PC-9 (cell line): ENCODE data around the gene PTGFRN. TPM values are rescaled to one million over a fixed set of nuclear protein-coding genes. Genes with fewer than 3 reads are reported as not detected.
A peak's percentile ranks its signal among the peaks of the same experiment; 100 is the strongest.

Experiments used
- BruUV-seq: library from RNA; stranded (reverse); fragments of 400-500 nt; replicated peaks from 2 replicates; lab custom pipeline; 2021; lab: Mats Ljungman, UMichigan
- CTCF ChIA-PET: fragments of 300-600 bp; sonication (Branson Sonifier 250); formaldehyde crosslinking; loops from one replicate; lab custom pipeline; 2022; ENCODE audit warnings: antibody characterized with exemption; lab: Charles Lee
- POLR2A ChIA-PET: fragments of 300-600 bp; sonication (Branson Sonifier 250); formaldehyde crosslinking; loops from one replicate; lab custom pipeline; 2022; ENCODE audit warnings: antibody characterized with exemption; ENCODE audit not compliant: unreplicated experiment; lab: Charles Lee
- DNase-seq, 2 experiments: peaks; one replicate each; pipeline versions ENCODE4 v3.0.0 to v3.0.0-alpha.2; 2015 to 2022; ENCODE audit warnings: mixed read lengths in 1 of 2
- H2AFZ ChIP-seq: fragments of 200-600 bp; sonication (generic); 2 replicates; pipeline ENCODE4 v1.8.1; 2017; ENCODE audit warnings: antibody characterized with exemption
- H3F3A ChIP-seq: fragments of 200-600 bp; sonication (generic); 2 replicates; pipeline ENCODE4 v1.8.1; 2017; ENCODE audit warnings: antibody characterized with exemption, mild to moderate bottlenecking, low read depth; ENCODE audit not compliant: insufficient read depth
- H3K27ac ChIP-seq: fragments of 200-600 bp; sonication (generic); 2 replicates; pipeline ENCODE4 v1.6.1; 2016; ENCODE audit warnings: mixed run types
- H3K27me3 ChIP-seq: fragments of 200-600 bp; sonication (generic); 2 replicates; pipeline ENCODE4 v1.6.1; 2016; ENCODE audit warnings: low read depth, mixed run types; ENCODE audit not compliant: insufficient read depth
- H3K36me3 ChIP-seq: fragments of 200-600 bp; sonication (generic); 2 replicates; pipeline ENCODE4 v1.6.1; 2016; ENCODE audit warnings: low read depth, mixed run types
- H3K4me1 ChIP-seq: fragments of 200-600 bp; sonication (generic); replicated peaks from 2 replicates; pipeline ENCODE4 v1.6.1; 2016; ENCODE audit warnings: mixed run types; ENCODE audit not compliant: insufficient read depth
- H3K4me2 ChIP-seq: fragments of 200-600 bp; sonication (generic); 2 replicates; pipeline ENCODE4 v1.6.1; 2017; ENCODE audit warnings: mixed run types
- H3K4me3 ChIP-seq: fragments of 200-600 bp; sonication (generic); 2 replicates; pipeline ENCODE4 v1.6.1; 2016; ENCODE audit warnings: mixed run types
- H3K79me2 ChIP-seq: fragments of 200-600 bp; sonication (generic); 2 replicates; pipeline ENCODE4 v1.6.1; 2017; ENCODE audit warnings: low read depth, mixed run types
- H3K9me2 ChIP-seq: fragments of 200-600 bp; sonication (generic); 2 replicates; pipeline ENCODE4 v1.8.1; 2017; ENCODE audit warnings: mild to moderate bottlenecking; ENCODE audit not compliant: insufficient read depth
- H3K9me3 ChIP-seq: fragments of 200-600 bp; sonication (generic); 2 replicates; pipeline ENCODE4 v1.8.1; 2016; ENCODE audit warnings: low read depth; ENCODE audit not compliant: insufficient read depth
- H4K20me1 ChIP-seq: fragments of 200-600 bp; sonication (generic); 2 replicates; pipeline ENCODE4 v1.8.1; 2017; ENCODE audit not compliant: insufficient read depth
- EZH2 ChIP-seq: fragments of 200-600 bp; sonication (generic); IDR thresholded peaks from 2 replicates; pipeline ENCODE4 v1.8.0; 2017; ENCODE audit warnings: antibody characterized with exemption, low read depth
- intact Hi-C: fragments of 100-400 bp; cut with micrococcal nuclease; formaldehyde crosslinking; loops from one replicate; pipeline ENCODE4 v1.10.0; 2022; ENCODE audit not compliant: unreplicated experiment
- total RNA-seq: library from RNA; stranded (reverse); gene quantifications from 2 replicates; pipeline ENCODE4 v1.2.3, GENCODE V29; 2021
- TF ChIP-seq, protein P1 (sequence below): fragments of 200-600 bp; sonication (generic); conservative IDR thresholded peaks from 2 replicates; pipeline ENCODE4 v1.6.1; 2017; ENCODE audit warnings: mixed run types, antibody characterized with exemption, mild to moderate bottlenecking, moderate library complexity

The PTGFRN gene
- total RNA-seq, 1 experiment from 2014 or later: 87.3 TPM

DNA sequence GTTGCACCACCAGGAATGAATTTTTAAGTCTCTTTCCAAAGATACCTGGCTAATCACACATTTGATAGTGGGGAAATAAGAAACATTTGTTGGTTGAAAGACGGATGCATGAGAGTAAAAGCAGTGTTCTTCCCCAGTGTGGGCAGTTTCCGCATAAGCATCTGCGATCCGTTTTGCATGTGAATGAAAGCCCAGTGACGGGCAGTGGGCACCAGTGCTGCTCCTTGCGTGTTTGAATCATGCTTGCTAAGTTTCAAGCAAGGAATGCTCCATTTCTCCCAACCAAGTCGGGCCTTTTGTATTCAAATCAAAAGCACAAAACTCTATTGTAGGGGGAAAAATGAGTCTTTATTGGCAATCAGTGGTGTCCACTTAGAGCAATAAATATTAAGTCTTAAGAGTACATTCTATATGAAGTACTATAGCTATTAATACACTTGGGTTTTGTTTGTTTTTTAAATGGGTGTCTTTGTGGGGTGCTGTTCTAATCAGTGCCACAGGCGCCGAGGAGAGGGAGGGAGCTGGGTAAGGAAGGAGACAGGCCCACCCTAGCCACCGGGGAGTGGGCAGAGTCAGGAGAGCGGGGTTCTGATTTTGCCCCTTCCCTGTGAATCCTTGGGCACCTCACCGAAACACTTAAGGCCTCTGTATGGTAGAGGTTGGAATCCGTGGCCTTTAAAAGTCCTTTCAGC, 750 bp upstream of the PTGFRN start:
- Histone ChIP-seq H3K27ac (no peak overlapping the region), H3K4me1 (peaks cover 50% of the 10 kb centered on the region), H3K9me2 (no peaks in the 10 kb centered on the region), H3K4me2 (peak overlapping the region; percentile 97), H3K79me2 (peaks cover 36% of the 10 kb centered on the region), H4K20me1 (no peaks in the 10 kb centered on the region), H3K4me3 (peak overlapping the region; percentile 77), H3K36me3 (no peaks in the 10 kb centered on the region), H3F3A (peaks cover 17% of the 10 kb centered on the region), H3K9me3 (no peaks in the 10 kb centered on the region), H2AFZ (peak overlapping the region; percentile 89; the same call in 1 of the 2 replicates), H3K27me3 (no peaks in the 10 kb centered on the region)
- TF ChIP-seq, protein P1, sequence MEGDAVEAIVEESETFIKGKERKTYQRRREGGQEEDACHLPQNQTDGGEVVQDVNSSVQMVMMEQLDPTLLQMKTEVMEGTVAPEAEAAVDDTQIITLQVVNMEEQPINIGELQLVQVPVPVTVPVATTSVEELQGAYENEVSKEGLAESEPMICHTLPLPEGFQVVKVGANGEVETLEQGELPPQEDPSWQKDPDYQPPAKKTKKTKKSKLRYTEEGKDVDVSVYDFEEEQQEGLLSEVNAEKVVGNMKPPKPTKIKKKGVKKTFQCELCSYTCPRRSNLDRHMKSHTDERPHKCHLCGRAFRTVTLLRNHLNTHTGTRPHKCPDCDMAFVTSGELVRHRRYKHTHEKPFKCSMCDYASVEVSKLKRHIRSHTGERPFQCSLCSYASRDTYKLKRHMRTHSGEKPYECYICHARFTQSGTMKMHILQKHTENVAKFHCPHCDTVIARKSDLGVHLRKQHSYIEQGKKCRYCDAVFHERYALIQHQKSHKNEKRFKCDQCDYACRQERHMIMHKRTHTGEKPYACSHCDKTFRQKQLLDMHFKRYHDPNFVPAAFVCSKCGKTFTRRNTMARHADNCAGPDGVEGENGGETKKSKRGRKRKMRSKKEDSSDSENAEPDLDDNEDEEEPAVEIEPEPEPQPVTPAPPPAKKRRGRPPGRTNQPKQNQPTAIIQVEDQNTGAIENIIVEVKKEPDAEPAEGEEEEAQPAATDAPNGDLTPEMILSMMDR: no peak
- no peak for TF ChIP-seq EZH2
- intact Hi-C loops: loop anchor here (1.0 kb wide), 1 partner anchor 142 kb away; no protein-coding TSS in a partner anchor
- ChIA-PET CTCF (no interaction called here), POLR2A (no interaction called here)
- BruUV-seq: no TSS peak
- DNase-seq: no peak

DNA sequence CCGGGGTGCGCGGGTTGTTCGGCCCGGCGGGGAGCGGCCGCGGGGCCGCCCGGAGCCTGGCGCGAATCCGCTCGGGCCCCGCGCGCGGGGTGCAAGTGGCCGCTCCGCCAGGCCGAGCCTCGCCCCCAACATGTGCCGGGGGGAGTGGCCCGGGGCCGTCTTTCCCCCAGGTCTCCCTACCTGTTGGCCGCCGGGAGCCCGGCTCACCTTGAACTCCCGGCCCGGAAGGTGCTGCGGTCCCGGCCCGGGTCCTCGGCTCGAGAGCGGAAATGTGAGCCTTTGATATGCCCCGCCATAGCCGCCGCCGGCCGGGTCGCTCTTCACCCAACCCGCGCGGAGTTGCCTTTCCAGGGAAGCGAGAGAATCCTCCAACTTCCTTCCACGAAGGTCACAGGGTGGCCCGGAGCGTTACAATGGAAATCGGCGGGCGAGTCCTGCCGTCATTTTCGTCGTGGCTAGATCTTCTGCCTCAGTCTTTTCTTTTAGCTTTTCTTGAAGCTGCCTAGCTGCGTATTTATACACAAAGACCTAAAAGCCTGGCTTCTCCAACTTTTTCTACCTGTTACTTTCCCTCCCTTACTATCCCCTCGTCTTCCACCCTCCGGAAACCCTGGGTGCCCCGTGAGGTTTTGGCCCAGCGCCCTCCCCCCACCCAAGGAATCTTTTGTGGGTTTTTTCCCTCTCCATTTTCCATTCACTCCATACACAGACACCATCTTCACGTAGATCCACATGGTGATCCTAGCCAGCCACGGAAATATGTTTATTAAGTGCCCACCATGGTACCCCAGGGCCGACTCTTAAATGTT, 867 bp downstream of the PTGFRN start:
- H3K27ac ChIP-seq: peak overlapping the region; percentile 21
- peaks cover 52% of the 10 kb centered on the region for H3K79me2 ChIP-seq
- POLR2A ChIA-PET: no interaction called here
- H3K4me1 ChIP-seq: peaks cover 64% of the 10 kb centered on the region
- no TSS peak for BruUV-seq
- peak overlapping the region; percentile 97 for H3K4me2 ChIP-seq
- H3F3A ChIP-seq: peaks cover 23% of the 10 kb centered on the region
- intact Hi-C loops: loop anchor here (5.0 to 10.0 kb wide), 2 partner anchors 173 to 336 kb away; partner anchors contain the start of gene CD58
- DNase-seq: peak; percentile 38 to 55
- H3K4me3 ChIP-seq: peak overlapping the region; percentile 77
- H3K9me2 ChIP-seq: no peaks in the 10 kb centered on the region
- H4K20me1 ChIP-seq: no peaks in the 10 kb centered on the region
- TF ChIP-seq EZH2: no peak
- TF ChIP-seq, protein P1: no peak
- CTCF ChIA-PET: no interaction called here
- H3K9me3 ChIP-seq: no peaks in the 10 kb centered on the region
- peak overlapping the region; percentile 93 for H2AFZ ChIP-seq
- no peaks in the 10 kb centered on the region for H3K36me3 ChIP-seq
- H3K27me3 ChIP-seq: no peaks in the 10 kb centered on the region

DNA sequence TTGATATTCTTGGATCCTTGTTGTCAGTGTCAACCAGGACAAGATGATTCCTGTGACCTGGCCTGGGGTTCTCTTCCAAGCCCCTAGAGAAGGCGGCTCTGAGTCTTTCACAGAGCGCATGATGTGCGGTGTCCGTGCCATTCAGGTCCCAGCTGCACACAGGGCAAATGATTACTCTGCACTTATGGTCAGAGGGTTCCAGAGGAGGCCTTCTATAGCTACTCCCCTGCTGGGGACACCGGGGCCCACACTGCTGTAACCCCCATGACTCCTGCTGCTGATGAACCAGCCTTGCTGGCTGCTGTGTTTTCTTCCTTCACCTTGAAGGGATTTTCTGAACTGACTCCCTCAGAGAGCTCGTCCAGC, 1.5 kb downstream of the PTGFRN start:
- DNase-seq: no peak
- BruUV-seq: TSS peak; percentile 44
- CTCF ChIA-PET: no interaction called here
- Histone ChIP-seq H3K27me3 (no peaks in the 10 kb centered on the region), H3K27ac (peak overlapping the region; percentile 21; the same call in 1 of the 2 replicates), H3K79me2 (peaks cover 58% of the 10 kb centered on the region), H3K9me2 (no peaks in the 10 kb centered on the region), H4K20me1 (no peaks in the 10 kb centered on the region), H2AFZ (peak overlapping the region; percentile 93), H3K9me3 (no peaks in the 10 kb centered on the region), H3F3A (peaks cover 26% of the 10 kb centered on the region), H3K4me2 (peak overlapping the region; percentile 97), H3K4me3 (peak overlapping the region; percentile 77), H3K4me1 (peaks cover 70% of the 10 kb centered on the region), H3K36me3 (no peaks in the 10 kb centered on the region)
- intact Hi-C loops: loop anchor here (5.0 to 10.0 kb wide), 2 partner anchors 174 to 336 kb away; partner anchors contain the start of gene CD58
- TF ChIP-seq EZH2: no peak
- TF ChIP-seq, protein P1: no peak
- POLR2A ChIA-PET: no interaction called here
